Measurements from ENCODE around the gene CARD6.
"Not testable (repeated sequence)": the region's sequence is repeated elsewhere in the genome, so short reads cannot be mapped to it uniquely, and the experiment has no call there.

The CARD6 gene

DNA sequence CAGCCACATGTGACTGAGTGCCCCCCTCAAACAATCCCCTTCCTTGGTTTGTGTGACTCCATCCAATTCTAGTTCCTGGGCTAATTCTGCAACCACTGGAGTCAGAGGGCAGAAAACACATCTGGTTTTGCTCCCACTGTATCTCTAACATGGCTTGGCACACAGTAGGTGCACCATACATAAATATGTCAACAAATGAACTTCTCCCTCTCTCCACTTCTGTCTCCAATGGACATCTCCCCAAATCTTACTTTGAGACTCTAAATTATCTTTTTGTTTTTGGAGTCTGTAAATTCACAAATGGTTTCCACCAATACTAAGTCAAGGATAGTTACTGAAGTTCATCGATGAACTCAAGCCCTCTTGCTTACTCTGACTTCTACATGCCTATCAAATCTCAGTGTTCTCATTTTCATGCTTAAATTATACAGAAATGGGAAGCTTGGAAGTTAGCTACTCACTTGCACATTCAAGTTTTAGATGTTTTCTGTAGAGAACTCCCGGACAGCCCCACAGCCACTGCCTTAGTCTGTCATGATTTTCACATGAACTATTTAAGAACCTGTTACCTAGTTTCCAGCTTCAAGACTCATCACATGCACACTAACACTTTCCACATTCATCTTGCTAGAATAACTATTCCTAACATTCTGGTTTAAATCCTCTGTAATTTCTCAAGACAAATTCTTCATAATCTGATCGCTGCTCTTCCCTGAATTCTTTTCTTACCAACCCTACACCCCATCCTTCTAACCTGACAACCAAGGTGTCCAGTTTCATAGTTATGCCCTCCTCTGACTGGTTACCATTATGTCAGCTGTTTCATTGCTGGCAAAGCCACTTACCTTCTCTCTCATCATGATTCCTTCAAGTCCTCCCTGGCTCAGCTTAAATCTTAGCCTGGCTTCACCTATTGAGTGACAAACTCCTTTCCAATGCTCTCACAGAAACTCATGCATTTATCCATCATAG lies 12.2 kb upstream of the CARD6 start:
- no peak for DNase-seq

DNA sequence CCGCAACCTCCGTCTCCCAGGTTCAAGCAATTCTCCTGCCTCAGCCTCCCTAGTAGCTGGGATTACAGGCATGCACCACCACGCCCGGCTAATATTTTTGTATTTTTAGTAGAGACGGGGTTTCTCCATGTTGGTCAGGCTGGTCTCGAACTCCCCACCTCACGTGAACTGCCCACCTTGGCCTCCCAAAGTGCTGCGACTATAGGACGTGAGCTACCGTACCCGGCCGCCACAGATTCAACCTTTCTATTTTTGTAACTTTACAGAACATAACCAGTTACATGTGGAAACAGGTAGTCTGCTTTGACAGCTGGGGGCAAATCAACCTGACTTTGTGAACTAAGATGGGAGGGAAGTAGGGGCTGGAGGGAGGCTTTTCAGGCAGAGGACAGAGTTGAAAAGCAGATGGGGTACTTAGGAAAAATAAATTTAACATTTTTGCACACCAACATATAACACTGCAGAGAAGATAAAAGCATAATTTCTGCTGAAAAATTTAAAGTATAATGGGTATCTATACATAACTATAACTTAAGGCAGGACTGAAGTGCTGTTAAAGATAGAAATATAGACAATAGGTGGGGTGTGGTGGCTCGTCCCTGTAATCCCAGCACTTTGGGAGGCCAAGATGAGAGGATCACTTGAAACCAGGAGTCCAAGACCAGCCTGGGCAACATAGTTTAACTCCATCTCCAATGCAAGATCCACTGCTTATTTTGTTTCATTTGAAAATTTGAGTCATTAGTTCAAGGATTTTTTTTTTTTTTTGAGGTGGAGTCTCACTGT lies 11.2 kb upstream of the CARD6 start:
- DNase-seq = no peak

DNA sequence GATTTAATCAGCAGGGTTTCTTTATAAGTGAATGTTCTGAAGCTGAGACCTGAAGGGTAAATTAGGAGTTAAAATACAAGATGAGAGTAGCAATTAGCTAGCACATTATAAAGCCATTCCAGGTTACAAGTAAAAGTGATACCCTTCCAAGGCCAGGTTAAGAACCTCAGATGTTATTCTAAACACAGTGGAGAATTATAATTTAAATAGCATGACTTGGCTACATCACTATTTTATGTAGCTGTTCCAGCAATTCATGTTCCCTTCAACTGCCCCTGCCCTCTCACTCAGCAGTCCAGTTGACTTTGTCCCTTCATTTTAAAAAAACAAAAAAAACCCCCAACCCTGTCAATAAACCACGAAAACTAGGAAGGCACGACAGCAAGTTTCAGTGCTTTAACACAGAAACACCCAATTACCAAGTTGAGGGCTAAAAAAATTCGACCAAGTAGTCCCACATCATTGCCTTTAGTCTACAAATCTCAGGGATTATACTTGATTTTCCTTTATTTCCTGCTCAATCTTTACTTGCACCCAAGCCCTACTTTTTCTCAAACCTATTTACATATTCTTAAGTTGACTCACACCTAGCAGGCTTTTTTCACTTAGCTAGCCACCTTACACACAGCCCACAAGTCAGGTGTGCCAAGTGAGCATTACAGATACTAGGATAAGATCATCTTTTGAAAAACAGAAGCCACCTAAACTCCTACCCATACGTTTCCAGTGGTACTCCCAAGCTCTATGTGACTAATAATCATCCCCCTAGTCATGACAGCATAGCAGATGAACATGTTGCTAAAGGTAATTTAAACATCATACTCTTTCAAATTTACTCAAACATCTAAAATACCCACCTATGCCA lies 9.6 kb upstream of the CARD6 start:
- DNase-seq = no peak

DNA sequence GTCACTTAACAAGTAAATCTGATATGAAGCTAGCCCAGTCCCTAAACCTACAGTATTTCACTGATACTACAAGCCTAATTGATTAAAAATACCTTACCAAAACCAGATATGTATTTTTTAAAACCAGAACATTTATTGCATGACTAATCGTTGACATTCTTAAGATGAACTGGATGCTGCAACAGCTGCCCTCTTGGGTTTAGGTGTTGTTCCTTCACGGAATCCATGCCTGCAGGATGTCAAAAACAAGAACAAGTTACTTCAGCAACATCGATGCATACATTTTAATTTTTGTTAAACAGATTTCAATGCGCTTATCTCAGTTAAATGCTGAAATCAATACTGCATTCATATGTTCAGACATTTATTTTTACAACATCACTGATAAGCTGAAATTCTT lies 8.8 kb upstream of the CARD6 start:
- no peak for DNase-seq

DNA sequence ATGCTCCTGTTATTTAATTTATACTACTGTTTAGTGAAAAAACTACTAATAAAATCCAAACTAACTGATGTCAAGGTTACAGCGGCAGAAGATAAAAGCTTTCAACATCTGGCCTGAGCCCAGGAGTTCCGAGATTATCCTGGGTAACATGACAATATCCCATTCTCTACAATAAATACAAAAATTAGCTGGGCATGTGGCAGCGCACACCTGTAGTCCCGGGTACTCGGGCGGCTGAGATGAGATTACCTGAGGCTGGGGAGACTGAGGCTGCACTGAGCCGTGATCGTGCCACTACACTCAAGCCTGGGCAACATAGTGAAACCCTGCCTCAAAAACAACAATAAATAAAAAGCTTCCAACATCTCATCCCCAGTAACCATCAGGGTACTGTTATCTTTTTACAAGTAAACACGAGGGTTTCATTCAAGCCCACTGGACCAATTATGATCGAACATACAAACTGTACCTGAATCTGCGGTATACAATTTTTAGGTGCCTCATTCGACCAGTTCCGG lies 7.4 kb upstream of the CARD6 start:
- no peak for DNase-seq

DNA sequence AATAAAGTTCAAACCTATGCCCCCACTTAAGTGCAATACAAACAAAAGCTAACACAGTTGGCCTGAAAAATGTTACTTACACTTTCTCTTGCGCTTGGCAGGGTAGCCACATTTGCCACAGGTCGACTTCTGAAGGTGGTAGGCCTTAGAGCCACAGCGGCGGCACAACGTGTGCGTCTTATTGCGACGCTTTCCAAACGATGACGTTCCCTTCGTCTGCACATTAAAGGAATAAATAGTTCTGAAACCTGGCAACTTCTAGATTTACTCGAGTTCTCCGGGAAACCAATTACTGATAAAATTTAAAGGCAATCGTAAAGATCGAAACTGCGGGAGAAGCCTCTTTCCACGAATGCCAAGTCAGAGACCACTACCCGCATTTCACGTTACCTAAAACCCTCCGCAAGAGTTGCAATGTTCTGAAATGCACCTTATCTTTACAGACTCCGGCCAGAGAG lies 6.7 kb upstream of the CARD6 start:
- DNase-seq = no peak

DNA sequence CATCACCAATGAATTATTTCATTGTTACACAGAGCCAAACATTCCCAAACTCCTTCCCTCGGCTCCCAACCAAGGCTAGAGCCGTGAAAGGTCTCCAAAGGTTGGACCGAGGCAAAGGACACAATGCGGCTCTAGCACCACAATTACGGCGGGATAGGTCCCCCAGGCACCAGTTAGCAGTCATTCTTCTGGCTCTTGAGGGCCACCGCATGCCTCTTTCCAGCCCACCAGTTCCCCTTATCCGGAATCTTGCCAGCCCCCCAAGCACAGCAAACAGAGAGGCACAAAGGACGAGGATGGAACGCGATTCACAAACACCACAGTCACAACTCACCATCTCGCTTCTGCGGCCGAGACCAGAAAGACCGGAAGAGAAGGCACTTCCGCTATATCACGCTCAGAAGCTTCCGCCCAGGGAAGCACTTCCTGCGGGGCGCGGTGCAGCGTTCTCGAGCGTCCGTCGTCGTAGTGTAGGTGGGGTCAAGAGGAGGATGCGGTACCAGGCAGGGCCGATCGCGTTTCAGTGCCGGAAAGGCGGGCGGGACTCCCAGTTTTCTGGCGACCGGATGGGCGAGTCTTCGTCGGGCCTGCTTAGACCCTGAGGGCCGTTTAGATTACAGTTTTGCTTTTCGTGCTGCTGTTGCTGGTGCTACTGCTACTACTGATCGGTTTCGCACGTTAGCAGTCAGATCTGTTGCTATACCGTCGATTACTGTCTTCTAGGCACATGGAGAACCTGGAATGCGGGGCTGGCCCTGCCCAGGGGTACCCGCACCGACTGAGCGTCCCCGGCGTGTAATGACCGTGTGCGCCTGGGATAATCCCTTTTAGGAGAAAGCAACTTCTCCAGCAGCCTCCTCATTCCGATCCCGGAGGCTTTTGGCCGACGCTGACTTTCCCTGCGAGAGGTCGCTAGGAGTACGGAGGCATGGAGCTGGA lies 6.0 kb upstream of the CARD6 start, which contains the start of gene RPL37:
Gene RPL37, minus strand, starts transcription at position 374 of the 939 bp plus-strand sequence. Its CDS starts 37 bp downstream, at position 337.
- peak; percentile 96 for DNase-seq

DNA sequence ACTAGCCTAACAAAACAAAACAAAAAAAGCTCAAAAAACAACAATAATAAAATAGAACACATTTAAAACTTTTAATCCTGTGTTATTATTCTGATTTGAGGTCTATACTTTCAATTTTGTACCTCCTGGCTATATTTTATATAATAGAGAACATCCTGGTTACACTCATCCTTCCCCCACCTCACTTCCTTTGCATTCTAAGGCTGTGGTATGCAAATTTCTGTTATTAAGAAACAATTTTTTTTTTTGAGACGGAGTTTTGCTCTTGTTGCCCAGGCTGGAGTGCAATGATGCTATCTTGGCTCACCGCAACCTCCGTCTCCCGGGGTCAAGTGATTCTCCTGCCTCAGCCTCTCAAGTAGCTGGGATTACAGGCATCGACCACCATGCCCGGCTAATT lies 3.1 kb upstream of the CARD6 start:
- DNase-seq = no peak

DNA sequence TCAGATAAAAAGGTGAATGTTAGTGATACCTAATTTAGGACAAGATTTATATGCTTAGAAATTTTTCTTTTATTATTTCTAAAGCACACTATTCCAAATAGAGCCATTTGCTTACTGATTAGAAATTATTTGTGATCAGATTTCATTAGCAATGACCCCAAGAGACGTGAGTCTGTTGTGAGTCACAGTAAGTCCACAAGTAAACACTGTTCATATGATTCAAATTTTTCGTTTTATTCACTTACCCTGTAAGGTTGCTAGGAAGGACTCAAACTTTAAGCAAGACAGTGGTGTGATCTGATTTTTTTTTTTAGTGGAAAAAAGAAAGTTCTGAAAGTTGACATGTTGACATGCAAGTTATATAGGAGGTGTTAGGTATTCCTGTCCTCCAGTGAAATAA lies 1.2 kb downstream of the CARD6 start:
- DNase-seq = no peak

DNA sequence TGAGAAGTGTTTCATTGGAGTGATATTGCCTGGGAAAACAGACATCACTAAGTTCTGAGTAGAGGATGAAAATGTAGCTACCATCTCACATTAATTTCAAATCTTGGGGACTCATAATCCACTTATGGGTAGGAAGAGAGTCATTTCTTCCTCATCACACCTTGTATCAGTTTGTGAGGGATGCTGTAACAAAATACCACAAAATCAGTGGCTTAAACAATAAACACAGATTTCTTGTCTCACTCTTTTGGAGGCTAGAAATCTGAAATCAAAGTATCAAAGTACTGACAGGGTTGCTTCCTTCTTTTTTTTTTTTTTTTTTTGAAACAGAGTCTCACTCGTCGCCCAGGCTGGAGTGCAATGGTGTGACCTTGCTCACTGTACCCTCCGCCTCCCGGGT lies 3.4 kb downstream of the CARD6 start:
- DNase-seq = no peak

DNA sequence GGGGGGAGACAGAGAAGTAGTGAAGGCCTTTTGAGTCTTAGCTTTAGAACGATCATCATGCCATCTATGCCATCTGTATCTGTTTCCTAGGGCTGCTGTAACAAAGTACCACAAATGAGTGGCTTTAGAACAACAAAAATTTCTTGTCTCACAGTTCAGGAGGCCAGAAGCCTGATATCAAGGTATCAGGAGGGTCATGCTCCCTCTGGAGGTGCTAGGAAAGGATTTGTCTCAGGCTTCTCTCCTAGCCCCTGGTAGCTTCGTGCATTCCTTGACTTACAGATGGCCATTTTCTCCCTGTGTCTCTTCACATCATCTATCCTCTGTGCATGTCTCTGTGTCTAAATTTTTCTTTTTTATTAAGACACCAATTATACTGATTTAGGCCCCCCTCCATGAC lies 5.2 kb downstream of the CARD6 start:
- DNase-seq = no peak

DNA sequence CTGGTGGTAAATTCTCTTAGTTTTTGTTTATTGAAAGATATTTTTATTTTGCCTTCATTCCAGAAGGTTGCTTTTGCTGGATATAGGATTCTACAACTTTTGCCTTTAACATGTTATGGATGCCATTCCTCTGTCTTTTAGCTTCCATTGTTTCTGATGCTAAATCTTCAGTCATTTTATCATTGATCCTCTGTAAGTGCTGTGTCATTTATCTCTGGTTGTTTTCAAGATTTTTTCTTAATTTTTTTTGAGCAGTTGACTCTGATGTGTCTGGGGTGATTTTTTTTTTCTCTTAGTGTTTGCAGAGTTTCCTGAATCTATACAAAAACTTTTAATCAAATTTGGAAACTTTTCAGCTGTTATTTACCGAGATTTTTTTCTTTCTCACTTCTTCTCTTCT lies 6.4 kb downstream of the CARD6 start:
- DNase-seq = no peak

DNA sequence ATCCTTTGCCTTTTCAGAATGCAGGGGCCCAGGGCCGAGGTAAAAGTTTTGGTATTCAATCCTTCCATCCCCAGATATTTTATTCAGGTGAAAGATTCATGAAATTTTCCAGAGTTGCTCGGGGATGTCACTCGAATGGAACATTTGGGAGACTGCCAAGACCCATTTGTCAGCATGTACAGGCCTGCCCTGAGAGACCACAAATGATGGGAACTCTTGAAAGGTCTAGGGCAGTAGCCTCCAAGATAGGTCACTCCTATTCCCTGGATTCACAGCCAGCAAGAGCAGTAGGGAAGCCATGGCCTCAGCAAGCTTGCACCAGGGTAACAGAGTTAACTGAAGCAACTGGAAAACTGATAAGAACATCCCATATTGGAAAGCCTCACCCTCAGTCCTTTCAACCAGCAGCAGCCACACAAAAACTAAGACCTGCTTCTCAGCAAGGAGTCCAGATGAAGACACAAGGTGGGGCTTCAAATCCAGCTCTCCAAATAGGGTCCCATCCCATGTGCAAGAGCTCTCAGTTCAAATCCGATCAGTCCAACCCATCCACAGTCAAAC lies 12.5 kb downstream of the CARD6 start:
- DNase-seq = no peak

DNA sequence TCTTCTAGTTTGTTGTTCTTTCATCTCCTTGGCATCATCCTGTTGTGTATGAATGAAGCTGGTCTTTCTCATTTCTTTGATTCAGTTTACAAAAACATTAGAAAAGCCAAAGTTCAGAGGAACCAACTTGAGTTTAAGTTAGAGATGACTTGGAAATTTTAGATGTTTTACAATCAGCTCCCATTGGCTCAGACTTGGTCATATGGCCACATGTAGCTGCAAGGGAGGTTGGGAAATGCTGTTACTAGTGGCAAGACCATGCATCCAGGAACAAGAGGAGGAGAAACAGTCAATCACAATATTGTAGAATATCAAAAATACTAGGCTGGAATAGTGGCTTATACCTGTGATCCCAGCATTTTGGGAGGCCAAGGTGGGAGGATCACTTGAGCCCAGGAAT lies 19.5 kb downstream of the CARD6 start:
- no peak for DNase-seq

DNA sequence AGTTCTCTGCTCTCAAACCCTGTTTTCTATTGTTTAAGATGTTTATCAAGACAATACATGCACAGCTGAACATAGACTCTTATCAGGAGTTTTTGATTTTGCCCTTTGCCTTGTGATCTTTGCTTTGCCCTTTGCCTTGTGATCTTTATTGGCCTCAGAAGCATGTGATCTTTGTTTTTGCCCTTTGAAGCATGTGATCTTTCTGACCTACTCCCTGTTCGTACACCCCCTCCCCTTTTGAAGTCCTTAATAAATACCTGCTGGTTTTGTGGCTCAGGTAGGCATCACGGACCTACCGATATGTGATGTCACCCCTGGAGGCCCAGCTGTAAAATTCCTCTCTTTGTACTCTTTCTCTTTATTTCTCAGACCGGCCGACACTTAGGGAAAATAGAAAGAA lies 23.8 kb downstream of the CARD6 start:
- DNase-seq = not testable (repeated sequence)

DNA sequence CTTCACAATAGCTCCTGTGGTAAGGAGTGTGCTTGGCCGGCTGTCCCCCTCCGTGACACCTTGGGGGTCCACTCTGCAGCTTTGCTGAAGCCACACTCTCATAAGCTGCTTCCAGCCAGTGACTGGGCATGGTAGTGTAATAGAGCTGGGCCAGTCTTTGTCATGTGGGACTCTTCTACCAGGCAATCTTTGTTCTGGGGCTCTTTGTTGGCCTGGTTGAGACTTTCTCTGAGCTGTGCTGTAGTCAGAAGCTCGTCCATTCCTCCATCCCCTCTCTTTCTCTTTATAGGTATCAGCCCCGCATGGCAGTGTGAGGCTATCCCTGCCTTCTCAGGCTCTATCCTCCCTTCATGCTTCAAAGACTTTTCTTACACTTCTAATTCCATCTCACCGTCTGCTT lies 25.7 kb downstream of the CARD6 start:
- DNase-seq = no peak

DNA sequence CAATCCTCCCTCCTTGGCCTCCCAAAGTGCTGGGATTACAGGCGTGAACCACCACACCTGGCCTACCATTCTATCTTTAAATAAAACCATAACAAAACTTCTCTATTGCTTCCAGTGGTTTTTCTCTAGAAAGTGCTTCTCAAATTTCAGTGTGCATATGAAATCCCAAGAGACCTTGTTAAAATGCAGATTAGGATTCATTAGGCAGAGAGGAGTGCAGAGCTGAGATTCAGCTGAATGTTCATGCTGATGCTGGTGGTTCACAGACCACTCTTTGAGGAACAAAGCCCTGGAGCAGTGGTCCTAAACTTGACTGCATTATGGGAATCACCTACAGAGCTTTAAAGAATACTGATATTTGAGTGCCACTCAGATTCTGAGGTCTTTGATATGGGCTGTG lies 28.2 kb downstream of the CARD6 start:
- DNase-seq = no peak

DNA sequence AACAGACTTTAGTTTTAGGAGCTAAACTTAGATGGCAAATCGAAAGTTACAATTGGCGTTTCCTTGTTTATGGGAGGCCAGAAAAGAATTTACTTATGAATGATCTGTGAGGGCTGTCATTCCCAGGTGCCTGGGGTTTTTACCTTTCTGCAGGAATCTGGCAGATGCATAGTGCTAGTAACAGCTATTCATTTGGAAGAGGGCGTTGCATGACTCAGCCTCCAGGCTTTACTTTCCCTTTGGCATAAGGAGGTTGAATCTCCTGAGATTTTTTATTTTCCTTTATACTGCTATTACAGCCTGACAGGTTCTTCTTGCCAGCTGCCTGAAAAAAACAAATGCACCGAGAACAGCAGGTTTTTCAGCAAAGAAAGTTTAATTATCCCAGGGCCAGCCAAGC lies 30.0 kb downstream of the CARD6 start:
- DNase-seq = no peak

DNA sequence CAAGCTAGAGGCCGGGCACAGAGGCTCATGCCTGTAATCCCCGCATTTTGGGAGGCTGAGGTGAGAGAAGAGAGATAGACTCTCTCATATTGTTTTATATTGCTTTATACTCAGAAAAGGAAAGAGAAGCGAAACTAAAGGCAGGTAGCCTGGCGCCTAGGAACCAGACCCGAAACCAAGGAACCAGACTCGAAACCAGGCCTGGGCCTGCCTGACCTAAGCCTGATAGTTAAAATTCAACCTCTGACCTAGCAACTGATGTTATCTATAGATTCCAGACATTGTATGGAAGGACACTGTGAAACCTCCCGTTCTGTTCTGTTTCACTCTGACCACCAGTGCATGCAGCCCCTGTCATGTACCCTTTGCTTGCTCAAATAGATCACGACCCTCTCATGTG lies 31.1 kb downstream of the CARD6 start:
- DNase-seq = not testable (repeated sequence)

DNA sequence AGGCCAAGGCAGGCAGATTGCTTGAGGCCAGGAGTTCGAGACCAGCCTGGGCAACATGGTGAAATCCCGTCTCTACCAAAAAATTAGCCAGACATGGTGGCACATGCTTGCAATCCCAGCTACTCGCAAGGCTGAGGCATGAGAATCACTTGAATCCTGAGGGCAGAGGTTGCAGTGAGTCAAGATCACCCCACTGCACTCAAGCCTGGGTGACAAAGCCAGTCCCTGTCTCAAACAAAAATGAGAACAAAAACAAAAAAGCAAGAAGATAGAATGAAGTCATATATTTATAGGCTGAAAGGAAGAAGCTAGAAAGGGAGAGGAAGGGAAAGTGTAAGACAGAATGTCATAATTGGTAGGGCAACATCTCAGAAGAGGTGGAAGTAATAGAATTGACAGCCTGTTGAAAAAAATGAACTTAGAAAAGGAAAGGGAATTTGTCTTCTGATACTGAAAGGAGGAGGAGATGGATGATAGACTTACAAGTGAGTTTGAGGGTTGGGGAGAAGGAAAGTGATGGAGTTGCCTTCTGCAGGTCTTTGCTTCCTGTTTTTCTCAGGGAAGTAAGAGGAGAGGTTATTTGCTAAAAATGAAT lies 32.2 kb downstream of the CARD6 start:
- DNase-seq = no peak

DNA sequence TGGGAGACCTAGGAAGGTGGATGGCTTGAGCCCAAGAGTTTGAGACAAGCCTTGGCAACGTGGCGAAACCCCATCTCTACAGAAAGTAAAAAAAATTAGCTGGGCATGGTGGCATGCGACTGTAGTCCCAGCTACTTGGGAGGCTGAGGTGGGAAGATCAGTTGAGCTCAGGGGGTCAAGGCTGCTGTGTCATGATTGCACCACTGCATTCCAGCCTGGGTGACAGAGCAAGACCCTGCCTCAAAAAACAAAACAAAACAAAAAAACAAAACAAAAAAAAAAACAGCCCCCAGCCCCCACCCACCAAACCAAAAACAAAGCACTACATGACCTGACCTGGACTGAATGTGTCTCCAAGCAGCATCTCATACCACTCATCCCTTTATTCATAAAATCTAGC lies 34.8 kb downstream of the CARD6 start:
- no peak for DNase-seq
